ENCODE measurements around the gene RARRES1.

DNA sequence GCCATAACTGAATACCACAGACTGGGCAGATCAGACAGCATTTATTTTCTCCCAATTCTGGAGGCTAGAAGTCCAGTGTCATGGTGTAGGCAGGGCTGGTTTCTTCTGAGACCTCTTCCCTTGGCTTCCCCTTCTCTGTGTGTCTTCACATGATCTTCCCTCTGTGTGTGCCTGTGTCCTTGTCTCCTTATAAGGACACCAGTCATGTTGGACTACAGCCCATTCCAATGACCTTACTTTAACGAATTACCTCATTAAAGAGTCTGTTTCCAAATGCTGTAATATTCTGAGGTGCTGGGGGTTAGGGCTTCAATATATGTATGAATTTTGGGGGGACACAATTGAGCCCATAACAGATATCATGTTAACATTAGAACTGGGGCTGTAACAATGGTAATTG is 13.3 kb upstream of the RARRES1 start:
- TF ChIP-seq, protein P1, sequence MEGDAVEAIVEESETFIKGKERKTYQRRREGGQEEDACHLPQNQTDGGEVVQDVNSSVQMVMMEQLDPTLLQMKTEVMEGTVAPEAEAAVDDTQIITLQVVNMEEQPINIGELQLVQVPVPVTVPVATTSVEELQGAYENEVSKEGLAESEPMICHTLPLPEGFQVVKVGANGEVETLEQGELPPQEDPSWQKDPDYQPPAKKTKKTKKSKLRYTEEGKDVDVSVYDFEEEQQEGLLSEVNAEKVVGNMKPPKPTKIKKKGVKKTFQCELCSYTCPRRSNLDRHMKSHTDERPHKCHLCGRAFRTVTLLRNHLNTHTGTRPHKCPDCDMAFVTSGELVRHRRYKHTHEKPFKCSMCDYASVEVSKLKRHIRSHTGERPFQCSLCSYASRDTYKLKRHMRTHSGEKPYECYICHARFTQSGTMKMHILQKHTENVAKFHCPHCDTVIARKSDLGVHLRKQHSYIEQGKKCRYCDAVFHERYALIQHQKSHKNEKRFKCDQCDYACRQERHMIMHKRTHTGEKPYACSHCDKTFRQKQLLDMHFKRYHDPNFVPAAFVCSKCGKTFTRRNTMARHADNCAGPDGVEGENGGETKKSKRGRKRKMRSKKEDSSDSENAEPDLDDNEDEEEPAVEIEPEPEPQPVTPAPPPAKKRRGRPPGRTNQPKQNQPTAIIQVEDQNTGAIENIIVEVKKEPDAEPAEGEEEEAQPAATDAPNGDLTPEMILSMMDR (conservative IDR thresholded peaks at IDR 0.05; ENCODE audit: low read length): no peak
- TF ChIP-seq EZH2phosphoT487 (IDR thresholded peaks at IDR 0.05; ENCODE audit: borderline replicate concordance, low read depth, low read length): no peak
